ENCODE measurements around the gene PSMB10.
"Not testable (repeated sequence)": the region's sequence is repeated elsewhere in the genome, so short reads cannot be mapped to it uniquely, and the experiment has no call there.

Gene PSMB10
- total RNA-seq: 14.2 to 45.9 (median 25.7) reads per million in 18 experiments

DNA sequence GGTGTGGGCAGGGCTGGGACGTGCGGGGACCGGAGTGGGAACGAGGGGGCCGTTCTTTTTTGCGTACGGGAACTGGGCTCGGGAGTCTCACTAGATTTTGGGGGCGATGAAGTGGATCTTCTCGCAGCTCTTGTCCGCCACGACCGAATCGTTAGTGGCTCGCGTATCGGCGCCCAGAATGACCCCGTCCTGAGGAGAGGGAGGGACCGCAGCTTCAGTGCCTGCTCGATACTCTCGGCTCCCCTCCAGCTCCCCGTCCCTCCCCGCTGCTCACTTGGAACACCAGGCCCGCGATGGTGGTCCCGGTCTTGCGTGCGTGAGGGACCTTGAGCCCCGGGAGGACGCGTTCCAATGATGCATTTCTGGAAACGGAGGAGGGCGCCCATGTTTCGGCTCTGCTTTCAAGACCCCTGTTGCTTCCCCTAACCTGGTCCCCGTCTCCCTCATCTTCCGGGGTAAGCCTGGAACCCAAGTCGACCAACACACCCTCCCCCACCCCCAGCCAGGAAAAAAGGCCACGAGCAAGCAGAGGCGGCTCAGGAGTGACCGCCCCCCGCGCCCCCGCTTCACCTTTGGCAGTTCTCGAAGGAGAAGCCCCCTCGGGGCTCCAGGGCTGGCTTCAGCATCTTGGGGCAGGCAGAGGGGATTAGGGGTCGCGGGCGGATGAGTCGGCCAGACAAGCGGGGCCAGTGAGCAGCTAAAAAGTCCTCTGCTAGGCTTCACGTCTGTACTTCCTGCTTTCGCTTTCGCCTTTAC, at the start of gene PSMB10:
PSMB10 (minus strand) TSS at position 727 of the 756 bp plus-strand sequence; CDS start at position 626, 101 bp downstream.
- no peak for DNase-seq

DNA sequence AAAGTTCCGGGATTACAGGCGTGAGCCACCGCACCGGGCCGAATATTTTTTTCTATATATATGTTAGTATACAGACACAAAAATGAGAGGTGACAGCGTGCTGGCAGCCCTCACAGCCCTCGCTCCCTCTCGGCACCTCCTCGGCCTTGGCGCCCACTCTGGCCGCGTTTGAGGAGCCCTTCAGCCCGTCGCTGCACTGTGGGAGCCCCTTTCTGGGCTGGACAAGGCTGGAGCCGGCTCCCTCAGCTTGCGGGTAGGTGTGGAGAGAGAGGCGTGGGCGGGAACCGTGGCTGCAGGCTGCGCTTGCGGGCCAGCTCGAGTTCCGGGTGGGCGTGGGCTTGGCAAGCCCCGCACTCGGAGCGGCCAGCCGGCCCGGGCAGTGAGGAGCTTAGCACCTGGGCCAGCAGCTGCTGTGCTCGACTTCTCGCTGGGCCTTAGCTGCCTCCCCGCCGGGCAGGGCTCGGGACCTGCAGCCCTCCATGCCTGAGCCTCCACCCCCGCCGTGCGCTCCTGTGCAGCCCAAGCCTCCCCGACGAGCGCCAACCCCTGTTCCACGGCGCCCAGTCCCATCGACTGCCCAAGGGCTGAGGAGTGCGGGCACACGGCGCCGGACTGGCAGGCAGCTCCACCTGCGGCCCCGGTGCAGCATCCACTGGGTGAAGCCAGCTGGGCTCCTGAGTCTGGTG, 45.5 kb upstream of the PSMB10 start:
- DNase-seq: no peak

DNA sequence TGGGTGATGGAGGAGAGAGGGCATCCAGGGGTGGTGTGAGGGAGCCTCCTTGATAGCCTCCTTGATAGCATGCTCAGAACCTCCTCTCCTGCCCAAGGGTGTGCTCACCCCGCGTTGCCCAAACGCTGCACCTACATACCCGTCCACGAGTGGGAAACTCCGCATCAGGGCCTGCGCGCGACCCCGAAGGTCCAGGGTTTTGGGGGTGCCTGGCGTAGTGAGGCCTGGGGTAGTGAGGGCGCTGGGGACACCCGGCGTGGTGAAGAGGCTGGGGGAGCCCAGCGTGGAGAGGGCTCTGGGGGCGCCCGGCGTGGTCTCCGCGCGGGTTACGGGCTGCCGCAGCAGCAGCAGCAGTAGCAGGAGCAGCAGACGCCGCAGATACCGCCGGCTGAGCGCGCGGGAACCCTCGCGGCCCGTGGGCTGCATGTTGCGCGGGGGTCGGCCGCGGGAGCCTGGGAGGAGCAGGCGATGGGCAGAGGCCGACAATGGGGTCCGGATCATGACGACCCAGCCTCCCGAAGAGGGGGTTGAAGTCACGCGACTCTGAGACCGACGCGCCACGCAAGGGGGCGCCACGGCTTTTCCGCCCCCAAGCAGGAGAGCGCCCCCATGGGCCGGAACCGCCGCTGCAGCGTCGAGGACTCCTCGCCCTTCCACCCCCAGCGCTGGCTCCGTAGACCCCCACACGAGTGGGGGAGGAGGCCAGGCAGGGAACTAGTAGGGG, 43.5 kb upstream of the PSMB10 start, which contains the start of gene DPEP3:
DPEP3 (minus strand) TSS at position 545 of the 724 bp plus-strand sequence; CDS start at position 426, 119 bp downstream.
- DNase-seq: no peak

- no peak for DNase-seq
Observed at GRCh38 chr16:67977469-67978227, 41.0 kb upstream of the PSMB10 start.

- no peak for DNase-seq
Observed at GRCh38 chr16:67977005-67977404, 40.4 kb upstream of the PSMB10 start.

GRCh38 chr16:67976205-67976604, 39.6 kb upstream of the PSMB10 start:
- no peak for DNase-seq

- no peak for DNase-seq
Observed at GRCh38 chr16:67975321-67976105, 38.9 kb upstream of the PSMB10 start.

DNA sequence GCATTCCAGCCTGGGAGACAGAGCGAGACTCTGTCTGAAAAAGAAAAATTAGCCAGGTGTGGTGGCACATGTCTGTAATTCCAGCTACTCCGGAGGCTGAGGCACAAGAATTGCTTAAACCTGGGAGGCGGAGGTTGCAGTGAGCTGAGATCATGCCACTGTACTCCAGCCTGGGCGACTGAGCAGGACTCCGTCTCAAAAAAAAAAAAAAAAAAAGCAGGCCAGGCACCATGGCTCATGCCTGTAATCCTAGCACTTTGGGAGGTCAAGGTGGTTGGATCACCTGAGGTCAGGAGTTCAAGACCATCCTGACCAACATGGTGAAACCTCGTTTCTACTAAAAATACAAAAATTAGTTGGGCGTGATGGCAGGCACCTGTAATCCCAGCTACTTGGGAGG, 35.6 kb upstream of the PSMB10 start:
- DNase-seq: not testable (repeated sequence)

- DNase-seq: no peak
Observed at GRCh38 chr16:67971111-67971510, 34.5 kb upstream of the PSMB10 start.

DNA sequence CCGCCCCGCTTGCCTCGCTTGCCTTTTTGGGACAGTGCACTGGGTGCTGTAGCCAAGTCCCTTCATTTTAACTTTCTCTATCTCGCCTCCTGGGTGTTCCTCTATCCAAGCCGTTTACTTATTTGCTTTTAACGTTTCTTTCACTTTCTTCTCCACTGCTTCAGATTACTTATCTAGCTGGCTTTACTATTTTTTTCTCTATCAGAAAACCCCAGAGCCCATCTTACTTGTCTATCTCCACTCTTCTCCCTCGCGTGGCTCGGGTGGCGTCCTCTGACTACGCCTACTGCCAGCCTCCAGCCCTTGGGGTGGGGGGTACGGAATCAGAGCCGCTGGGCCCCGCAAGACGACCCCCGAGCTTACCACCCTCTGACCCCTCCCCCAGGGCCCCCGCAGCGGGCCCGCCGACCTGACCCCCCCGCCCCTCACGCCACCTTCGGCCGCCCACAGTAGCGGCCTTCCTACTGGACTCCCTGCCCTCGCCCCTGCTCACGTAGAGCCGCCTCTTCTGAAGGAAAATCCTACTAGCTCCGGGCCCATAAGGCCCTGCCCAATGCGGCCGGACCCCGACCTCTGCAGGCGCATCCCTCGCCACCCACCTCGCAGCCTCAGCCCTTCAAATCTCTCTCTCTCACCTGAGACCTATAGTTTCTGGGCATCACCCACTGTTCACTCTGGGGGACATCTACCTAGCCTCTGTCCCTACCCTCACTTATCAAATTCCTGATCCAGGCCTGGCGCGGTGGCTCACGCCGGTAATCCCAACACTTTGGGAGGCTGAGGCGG, 32.8 kb upstream of the PSMB10 start:
- peak in 1 of 2 donors; percentile 3 for DNase-seq

GRCh38 chr16:67968400-67969253, 32.0 kb upstream of the PSMB10 start, which contains the start of gene SLC12A4:
SLC12A4 (minus strand) TSS chr16:67968637; CDS start chr16:67968553, 84 bp downstream.
- DNase-seq: peak; percentile 64 to 75

DNA sequence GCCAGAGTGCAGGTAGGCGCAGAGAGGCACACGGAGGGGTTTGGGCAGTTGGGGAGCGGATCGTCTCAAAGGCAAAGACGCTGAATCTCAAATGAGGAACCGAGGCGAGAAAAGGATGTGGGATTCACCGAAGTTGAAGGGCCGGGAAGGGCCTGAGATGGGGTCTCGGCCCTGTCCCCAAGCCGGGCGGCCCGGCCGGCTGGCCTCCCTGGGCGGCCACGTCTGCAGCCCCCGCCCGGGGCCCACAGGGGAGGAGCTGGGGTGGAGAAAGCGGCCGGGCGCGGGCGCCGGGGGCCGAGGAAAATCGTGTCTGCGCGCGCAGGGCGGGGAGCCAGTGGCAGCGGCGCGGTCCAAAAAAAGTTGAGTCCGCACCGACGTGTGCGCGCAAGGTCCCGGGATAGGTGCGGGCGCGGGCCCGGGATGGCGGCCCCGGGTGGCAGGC, 31.3 kb upstream of the PSMB10 start:
- DNase-seq: peak; percentile 28 to 33

DNA sequence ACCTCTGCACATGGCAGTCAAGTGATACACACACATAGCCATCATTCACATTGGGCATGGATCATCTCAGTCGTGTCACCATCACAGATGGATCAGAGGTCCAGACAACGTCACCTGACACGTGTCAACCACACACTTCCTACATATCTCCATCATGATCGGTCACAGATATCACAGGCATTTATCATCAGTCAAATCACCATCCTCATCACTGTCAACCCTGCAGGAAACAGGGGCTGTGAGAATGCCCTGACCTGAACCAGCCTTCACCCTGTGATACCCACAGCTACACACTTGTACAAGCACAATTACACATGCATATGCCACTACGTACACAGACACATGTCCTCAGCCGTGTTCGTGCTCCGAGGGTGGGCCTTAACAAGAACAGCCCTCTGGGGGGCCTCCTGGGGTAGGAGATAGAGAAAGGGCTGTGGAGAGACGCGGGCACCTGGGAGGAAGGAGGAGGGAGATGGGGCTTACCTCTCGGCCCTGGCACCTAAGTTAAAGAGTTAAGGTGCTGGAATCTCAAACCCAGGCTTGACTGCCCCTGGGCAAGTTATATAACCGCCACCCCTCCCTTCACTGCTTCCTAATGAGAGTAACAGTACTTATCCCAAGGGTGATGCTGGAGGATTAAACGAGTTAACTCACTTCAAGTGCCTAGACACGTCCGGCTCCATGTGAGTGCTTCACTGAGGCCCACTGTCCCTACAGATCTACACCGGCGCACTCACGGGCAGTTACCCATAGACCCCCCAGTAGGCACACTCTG, 30.7 kb upstream of the PSMB10 start:
- no peak for DNase-seq

DNA sequence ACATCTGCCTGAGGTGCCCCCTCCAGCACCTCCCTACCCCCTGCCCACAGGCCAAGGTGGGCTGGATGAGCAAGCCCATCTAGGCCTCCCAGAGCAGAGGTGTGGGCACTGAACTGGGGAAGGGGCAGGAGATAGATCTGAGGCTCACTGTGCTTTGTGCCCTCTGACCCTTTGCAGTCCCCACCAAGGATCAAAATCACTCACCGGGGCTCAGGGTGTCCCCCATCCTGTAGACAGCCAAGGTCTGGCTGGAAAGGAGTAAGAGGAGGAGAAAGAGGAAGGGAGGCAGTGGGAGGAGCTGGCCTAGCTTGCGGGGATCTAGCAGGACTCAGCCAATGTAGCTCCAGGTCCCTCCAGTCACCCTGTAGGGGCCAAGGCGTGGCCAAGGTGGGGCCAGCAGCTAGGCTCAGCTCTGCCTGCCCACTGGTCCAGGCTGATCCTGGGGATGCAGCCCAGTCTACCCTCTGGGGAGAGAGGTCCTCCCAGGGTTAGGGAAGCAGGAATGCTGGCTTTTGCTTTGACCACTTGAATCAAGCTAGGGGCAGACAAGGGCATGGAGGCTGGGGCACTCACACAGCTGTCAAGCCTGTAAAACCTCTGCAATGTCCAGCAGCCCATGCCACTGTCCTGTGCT, 30.0 kb upstream of the PSMB10 start:
- peak; percentile 13 to 36 for DNase-seq

DNA sequence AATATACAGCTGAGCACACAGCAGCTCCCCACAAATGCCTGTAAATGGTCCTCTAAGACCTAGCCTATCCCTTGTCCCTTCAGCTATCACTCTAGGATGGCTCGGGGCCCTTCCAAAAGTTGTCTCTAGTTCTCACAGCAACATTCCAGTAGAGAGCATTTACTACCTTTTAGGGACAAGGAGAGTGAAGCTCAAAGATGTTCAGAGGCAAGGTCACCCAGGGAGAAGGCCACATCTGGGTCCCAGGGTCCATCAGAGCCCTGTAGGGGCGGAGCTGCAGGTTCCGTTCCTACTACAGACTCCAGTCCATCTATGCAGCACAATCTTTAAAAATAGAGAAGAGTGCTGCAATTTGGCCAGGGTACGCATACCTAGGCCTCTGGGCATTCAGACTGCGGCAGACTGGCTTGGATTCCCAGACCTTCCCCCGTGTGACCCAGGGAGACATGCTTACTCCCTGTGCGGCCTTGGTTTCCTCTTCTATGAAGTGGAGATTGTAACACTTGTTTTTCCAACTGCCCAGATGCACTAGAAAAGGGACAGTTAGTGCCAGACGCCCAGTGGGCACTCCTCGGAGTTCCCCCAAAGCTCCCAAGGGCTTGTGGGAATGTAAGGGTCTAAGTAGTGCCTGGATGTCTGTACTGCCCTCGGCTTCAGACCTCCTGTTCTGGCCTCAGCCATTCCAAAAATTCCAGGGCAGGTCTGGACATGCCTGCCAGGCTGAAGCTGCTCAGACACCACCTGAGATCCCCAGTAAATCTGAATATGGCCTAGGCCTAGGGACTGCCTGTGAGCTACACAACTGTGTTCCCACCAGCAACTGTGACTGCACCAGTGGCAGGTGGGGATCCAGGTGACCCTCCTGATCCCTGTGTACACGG, 29.3 kb upstream of the PSMB10 start:
- no peak for DNase-seq

DNA sequence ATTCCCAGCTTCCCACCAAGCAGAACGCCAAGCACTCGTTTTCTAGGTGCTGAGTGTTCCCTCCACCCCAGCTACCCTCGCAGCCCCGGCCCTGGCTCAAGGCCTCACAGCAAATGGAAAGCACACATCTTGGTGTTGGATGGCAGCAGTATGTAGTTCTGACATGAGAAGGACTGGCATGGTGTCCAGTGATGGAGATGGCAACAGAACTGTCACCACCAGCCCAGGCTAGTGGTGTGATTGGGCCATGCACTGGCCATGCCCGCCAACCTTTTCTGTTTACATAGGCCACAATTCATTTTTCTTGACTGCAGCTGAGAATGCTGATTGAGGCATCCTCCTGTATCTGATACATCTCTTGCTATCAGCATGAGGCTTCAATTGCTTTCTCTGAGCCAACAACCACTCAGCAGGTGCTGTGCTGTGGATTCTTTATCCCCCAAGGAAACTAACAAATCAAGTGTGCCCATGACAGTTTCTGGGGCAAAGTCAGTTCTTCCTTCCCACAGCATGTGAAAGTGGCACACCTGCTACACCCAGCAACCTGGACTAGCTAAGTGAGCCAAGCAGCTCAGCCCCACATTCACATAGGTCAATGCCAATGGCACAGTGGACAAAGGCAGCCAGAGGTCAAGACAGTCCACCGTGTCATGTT, 28.0 kb upstream of the PSMB10 start:
- no peak for DNase-seq

Measured in inflammatory macrophage (primary cell).